Fibroblast of skin of right biceps (primary cell): ENCODE measurements around the gene SLC16A8.

Experiments used
- DNase-seq: peaks from one replicate; pipeline ENCODE4 v3.0.0-alpha.2; 2013

The SLC16A8 gene

GRCh38 chr22:38111925-38112355 is 28.0 kb upstream of the SLC16A8 start:
- no peak for DNase-seq

DNA sequence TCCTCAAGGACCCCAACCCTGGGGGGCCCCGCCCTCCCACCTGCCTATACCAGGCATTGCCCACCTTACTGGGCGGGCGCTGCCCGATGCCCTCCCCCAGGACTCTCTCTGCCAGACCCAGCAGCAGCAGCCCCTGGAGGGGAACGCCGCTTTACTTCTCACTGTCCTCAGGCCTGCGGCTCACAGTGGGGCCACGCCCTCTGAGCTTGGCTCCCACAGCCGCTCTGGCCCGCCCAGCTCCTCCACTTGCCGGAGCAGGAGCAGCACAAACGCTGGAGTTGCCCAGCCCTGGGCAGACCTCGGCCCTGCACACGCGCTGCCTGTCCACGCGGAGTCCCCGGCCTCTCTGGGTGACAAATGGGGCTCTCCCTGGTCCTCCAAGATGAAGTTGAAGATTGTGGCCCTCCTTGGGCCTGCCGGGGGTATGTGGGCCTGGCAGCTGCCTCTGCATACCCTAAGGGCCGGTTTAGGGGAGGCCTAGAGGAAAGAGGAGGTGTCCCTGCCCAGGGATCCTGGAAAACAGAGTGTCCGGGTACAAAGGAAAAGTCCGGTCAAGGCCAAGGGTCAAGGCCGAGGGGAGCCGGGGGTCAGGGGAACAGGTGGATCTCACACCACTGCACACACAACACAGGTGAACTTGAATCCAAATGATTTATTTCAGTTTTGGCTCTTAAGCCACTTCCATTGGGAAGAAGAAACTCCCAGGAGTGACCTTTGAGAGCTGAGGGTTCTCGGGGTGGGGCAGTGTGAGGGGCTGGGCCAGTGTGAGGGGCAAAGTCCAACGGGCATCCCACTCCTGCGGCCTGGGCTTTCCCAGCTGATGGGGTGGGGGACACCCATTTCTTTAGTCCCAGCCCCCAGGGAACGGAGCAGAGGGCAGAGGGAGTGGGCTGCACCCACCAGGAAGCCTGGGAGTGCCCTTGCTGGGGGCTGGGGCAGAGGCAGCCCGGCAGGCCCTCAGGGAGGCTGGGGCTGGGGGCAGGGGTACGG is 27.2 kb upstream of the SLC16A8 start:
- DNase-seq = no peak

GRCh38 chr22:38110008-38110862 is 26.3 kb upstream of the SLC16A8 start, which contains the start of gene BAIAP2L2:
Gene BAIAP2L2, minus strand, starts transcription at chr22:38110684. Its CDS starts 159 bp downstream, at chr22:38110525.
- DNase-seq = no peak

GRCh38 chr22:38109371-38110001 is 25.5 kb upstream of the SLC16A8 start:
- no peak for DNase-seq

DNA sequence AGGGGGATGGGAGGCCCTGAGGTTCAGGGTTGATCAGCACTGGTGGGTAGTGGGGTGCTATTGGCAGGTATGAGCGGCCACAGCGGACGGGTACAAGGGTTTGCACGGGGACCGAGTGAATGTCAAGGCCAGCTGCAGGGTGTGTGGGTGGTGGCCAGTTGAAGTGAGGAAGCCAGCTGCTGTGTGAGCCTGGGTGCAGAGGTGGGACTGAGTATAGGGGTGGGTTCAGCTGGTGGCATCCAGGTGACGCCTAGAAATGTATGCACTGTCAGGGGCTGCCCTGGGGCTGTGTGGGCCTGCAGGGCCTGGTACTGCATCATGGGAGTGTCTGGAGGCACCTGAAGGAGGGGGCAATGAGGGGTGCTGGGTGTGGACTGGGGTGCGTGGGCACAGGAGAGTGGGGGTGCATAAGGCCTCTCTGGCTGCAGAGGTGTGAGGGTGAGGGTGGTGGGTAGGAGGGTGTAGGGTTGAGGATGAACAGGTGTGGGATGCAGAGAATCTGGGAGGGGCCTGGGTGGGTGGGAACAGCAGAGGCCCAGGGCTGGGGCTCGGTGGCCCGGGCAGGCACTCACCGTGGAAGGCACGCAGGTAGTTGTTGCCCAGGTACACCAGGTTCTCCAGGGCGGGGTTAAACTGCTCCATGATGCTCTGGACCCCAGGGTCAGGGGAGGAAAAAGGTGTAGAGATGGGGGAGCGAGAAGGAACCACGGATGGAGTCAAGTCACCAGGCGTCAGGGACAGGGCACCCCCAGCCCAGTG is 24.8 kb upstream of the SLC16A8 start:
- no peak for DNase-seq

GRCh38 chr22:38107692-38108515 is 23.9 kb upstream of the SLC16A8 start:
- DNase-seq = no peak

DNA sequence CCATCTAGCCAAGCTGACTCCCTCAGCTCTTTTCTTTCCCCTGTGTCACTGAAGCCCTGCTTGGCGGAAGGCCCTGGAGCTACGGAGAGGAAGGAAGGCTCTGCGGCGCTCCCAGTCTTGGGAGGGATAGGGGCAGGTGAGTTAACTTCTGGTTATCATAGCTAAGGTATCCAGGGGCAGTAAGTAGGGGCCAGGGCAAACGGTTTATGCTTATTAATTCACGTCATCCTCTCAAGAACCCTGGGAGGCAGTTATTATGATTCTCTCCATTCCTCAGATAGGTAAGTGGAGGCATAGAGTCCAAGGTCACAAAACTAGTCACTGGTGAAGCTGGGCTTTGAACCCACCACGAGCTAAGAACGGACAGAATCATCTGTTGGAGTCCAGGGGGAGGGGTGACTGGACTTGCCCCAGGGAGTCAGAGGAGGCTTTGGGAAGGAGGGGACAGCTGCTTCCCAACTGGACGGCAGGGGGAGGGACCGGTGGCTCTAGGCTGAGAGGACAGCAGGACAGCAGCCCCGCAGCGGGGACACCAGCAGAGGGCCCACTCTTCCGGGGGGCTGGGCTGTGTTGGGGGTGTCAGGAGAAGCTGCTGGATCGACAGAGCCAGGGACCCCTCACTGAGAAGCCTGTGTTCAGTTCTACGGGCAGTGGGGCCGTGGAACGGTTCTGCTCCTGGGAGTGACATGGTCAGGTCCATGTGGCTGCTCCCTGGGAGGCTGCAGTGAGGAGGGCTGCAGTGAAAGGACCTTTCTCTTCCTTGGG is 23.0 kb upstream of the SLC16A8 start:
- no peak for DNase-seq

- no peak for DNase-seq
These were observed 20.1 kb upstream of the SLC16A8 start for GRCh38 chr22:38104084-38104483.

GRCh38 chr22:38103641-38104040 is 19.7 kb upstream of the SLC16A8 start:
- DNase-seq = no peak

- DNase-seq = peak; percentile 64
These were observed 14.6 kb upstream of the SLC16A8 start for GRCh38 chr22:38098410-38099249.

GRCh38 chr22:38097557-38098409 is 13.8 kb upstream of the SLC16A8 start:
- DNase-seq = peak; percentile 34

DNA sequence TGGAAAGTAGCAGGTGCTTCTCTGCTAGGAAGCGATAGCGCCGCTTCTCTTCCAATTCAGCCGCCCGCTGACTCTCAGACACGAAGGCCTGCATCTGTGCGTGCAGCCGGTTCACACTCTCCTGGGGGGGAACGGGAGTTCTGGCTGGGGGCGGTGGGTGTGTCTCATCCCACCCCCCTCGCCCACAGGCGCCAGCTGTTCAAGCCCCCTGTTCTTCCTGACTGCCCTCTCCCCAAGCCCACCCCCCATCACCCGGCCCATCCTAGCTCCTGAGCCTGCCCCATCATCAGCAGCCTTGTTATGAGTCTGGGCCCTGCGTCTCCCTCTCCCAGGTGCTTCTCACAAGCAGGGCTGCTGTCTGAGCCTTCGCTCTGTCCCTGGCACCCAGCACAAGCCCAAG is 13.1 kb upstream of the SLC16A8 start:
- DNase-seq = no peak

DNA sequence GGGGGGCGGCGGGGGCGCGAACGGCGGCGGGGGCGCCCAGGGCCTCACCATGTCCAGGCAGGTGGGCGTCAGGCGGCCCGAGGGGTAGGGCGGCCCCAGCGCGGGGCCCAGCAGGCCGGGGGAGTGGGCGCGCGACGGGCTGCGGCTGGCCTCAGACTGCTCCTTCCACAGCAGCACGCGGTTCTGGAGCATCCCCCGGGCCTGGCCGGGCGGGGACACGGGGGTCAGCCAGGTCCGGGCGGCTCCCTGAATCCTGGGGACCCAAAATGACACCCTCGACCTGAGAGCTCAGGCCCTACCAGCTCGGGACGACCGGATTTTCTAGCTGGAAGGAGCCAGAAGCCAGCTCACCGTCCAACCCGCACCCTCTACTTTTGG is 5.5 kb upstream of the SLC16A8 start:
- no peak for DNase-seq

GRCh38 chr22:38088629-38089473 is 4.9 kb upstream of the SLC16A8 start:
- DNase-seq = peak; percentile 14

- no peak for DNase-seq
These were observed 3.9 kb upstream of the SLC16A8 start for GRCh38 chr22:38087855-38088254.

- DNase-seq = no peak
These were observed 3.0 kb upstream of the SLC16A8 start for GRCh38 chr22:38086942-38087341.

DNA sequence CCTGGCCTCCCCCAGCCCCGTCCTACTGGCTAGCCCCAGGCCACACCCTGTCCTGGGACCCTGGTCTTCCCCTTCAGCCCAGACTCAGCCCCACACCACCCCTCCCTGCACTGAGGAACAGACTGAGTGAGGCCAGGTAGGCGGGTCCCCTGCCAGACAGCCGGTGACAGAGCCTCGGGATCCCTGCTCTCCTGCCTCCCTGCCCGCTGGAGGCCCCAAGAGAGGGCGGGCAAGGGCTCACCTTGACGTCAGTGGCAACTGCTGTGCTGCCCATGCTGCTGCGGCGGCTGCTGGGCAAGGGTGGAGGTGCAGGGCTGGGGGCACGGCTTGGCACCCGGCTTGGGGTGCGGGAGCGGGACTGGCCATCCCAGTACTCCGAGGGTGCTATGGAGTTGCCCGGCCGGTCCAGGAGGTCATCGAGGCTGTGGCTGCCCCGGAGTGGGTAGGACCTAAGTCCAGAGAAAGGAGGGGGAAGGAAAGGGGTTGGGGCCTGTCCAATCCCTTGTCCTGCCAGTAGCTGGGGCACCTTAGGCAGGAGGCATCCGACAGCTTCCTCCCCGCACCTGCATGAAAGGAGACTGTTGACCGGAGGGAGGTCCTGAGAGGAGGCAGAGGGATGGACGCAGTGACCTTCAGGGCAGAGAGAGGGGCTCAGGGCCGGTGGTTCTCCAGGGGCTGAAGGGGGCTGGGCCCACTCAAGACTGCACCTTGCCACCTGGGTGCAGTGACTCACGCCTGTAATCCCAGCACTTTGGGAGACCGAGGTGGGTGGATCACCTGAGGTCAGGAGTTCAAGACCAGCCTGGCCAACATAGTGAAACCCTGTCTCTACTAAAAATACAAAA is 2.2 kb upstream of the SLC16A8 start:
- no peak for DNase-seq
